ENCODE measurements around the gene OPN1SW.

OPN1SW gene

GRCh38 chr7:128814499-128814898 is 38.9 kb upstream of the OPN1SW start:
- TF ChIP-seq, protein P1, sequence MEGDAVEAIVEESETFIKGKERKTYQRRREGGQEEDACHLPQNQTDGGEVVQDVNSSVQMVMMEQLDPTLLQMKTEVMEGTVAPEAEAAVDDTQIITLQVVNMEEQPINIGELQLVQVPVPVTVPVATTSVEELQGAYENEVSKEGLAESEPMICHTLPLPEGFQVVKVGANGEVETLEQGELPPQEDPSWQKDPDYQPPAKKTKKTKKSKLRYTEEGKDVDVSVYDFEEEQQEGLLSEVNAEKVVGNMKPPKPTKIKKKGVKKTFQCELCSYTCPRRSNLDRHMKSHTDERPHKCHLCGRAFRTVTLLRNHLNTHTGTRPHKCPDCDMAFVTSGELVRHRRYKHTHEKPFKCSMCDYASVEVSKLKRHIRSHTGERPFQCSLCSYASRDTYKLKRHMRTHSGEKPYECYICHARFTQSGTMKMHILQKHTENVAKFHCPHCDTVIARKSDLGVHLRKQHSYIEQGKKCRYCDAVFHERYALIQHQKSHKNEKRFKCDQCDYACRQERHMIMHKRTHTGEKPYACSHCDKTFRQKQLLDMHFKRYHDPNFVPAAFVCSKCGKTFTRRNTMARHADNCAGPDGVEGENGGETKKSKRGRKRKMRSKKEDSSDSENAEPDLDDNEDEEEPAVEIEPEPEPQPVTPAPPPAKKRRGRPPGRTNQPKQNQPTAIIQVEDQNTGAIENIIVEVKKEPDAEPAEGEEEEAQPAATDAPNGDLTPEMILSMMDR (IDR thresholded peaks at IDR 0.05; ENCODE audit: low read depth, low read length): no peak
- no peaks in the 10 kb centered on the region for H3K79me2 ChIP-seq (ENCODE audit: low read length)
- H3K4me2 ChIP-seq (ENCODE audit: low read length): no peak overlapping the region
- H2AFZ ChIP-seq (ENCODE audit: low read depth, low read length): no peak overlapping the region
- no peak overlapping the region for H3K4me3 ChIP-seq (ENCODE audit: low read length)
- no peaks in the 10 kb centered on the region for H3K36me3 ChIP-seq (replicated peaks; ENCODE audit: low read depth, low read length)
- H3K9me3 ChIP-seq (ENCODE audit: insufficient read depth, low read length): no peaks in the 10 kb centered on the region
- no peaks in the 10 kb centered on the region for H3K4me1 ChIP-seq (ENCODE audit: low read length)
- H3K27me3 ChIP-seq (ENCODE audit: low read depth, low read length): peaks cover 12% of the 10 kb centered on the region; the same call in 1 of the 2 replicates
- H3K27ac ChIP-seq (ENCODE audit: low read length): no peak overlapping the region
- no peaks in the 10 kb centered on the region for H4K20me1 ChIP-seq (ENCODE audit: insufficient read depth, low read length)
- H3K9ac ChIP-seq (ENCODE audit: low read length): no peak overlapping the region

GRCh38 chr7:128812514-128813168 is 37.0 kb upstream of the OPN1SW start:
- Histone ChIP-seq H3K79me2 (ENCODE audit: low read length) (no peaks in the 10 kb centered on the region), H3K9ac (ENCODE audit: low read length) (no peak overlapping the region), H4K20me1 (ENCODE audit: insufficient read depth, low read length) (no peaks in the 10 kb centered on the region), H3K9me3 (ENCODE audit: insufficient read depth, low read length) (no peaks in the 10 kb centered on the region), H3K4me3 (ENCODE audit: low read length) (no peak overlapping the region), H3K4me1 (ENCODE audit: low read length) (no peaks in the 10 kb centered on the region), H3K27ac (ENCODE audit: low read length) (no peak overlapping the region), H2AFZ (ENCODE audit: low read depth, low read length) (no peak overlapping the region), H3K4me2 (ENCODE audit: low read length) (no peak overlapping the region), H3K27me3 (ENCODE audit: low read depth, low read length) (no peaks in the 10 kb centered on the region; the same call in 1 of the 2 replicates), H3K36me3 (replicated peaks; ENCODE audit: low read depth, low read length) (no peaks in the 10 kb centered on the region)
- TF ChIP-seq EZH2phosphoT487 (IDR thresholded peaks at IDR 0.05; ENCODE audit: low read depth): no peak
- TF ChIP-seq, protein P1 (IDR thresholded peaks at IDR 0.05; ENCODE audit: low read depth, low read length): no peak

GRCh38 chr7:128811631-128812430 is 36.2 kb upstream of the OPN1SW start:
- Histone ChIP-seq H3K4me2 (ENCODE audit: low read length) (no peak overlapping the region), H2AFZ (ENCODE audit: low read depth, low read length) (no peak overlapping the region), H3K4me1 (ENCODE audit: low read length) (no peaks in the 10 kb centered on the region), H3K27me3 (ENCODE audit: low read depth, low read length) (no peaks in the 10 kb centered on the region; the same call in 1 of the 2 replicates), H3K9me3 (ENCODE audit: insufficient read depth, low read length) (no peaks in the 10 kb centered on the region), H3K27ac (ENCODE audit: low read length) (no peak overlapping the region), H3K79me2 (ENCODE audit: low read length) (no peaks in the 10 kb centered on the region), H3K9ac (ENCODE audit: low read length) (no peak overlapping the region), H3K4me3 (ENCODE audit: low read length) (no peak overlapping the region), H3K36me3 (replicated peaks; ENCODE audit: low read depth, low read length) (no peaks in the 10 kb centered on the region), H4K20me1 (ENCODE audit: insufficient read depth, low read length) (no peaks in the 10 kb centered on the region)
- no peak for TF ChIP-seq EZH2phosphoT487 (IDR thresholded peaks at IDR 0.05; ENCODE audit: low read depth)
- TF ChIP-seq, protein P1 (IDR thresholded peaks at IDR 0.05; ENCODE audit: low read depth, low read length): no peak

- H3K36me3 ChIP-seq (replicated peaks; ENCODE audit: low read depth, low read length): no peaks in the 10 kb centered on the region
Measured at GRCh38 chr7:128810997-128811396, 35.4 kb upstream of the OPN1SW start.

More at GRCh38 chr7:128810997-128811396, 35.4 kb upstream of the OPN1SW start:
- H3K9ac ChIP-seq (ENCODE audit: low read length): no peak overlapping the region
- H4K20me1 ChIP-seq (ENCODE audit: insufficient read depth, low read length): no peaks in the 10 kb centered on the region
- H3K27me3 ChIP-seq (ENCODE audit: low read depth, low read length): no peaks in the 10 kb centered on the region; the same call in 1 of the 2 replicates
- H2AFZ ChIP-seq (ENCODE audit: low read depth, low read length): no peak overlapping the region
- no peaks in the 10 kb centered on the region for H3K79me2 ChIP-seq (ENCODE audit: low read length)
- TF ChIP-seq, protein P1 (IDR thresholded peaks at IDR 0.05; ENCODE audit: low read depth, low read length): no peak
- no peak for TF ChIP-seq EZH2phosphoT487 (IDR thresholded peaks at IDR 0.05; ENCODE audit: low read depth)
- H3K4me1 ChIP-seq (ENCODE audit: low read length): no peaks in the 10 kb centered on the region
- no peak overlapping the region for H3K4me3 ChIP-seq (ENCODE audit: low read length)
- H3K4me2 ChIP-seq (ENCODE audit: low read length): no peak overlapping the region
- H3K27ac ChIP-seq (ENCODE audit: low read length): no peak overlapping the region
- no peaks in the 10 kb centered on the region for H3K9me3 ChIP-seq (ENCODE audit: insufficient read depth, low read length)
